NCI-H526 (cell line): Measurements from ENCODE around the gene KRT84.
"Not testable (repeated sequence)": the region's sequence is repeated elsewhere in the genome, so short reads cannot be mapped to it uniquely, and the experiment has no call there.

Experiments
- DNase-seq, 2 experiments: peaks; one replicate each; lab custom pipeline; 2025; lab: John Stamatoyannopoulos, UW

Gene KRT84

GRCh38 chr12:52359621-52360061 lies 25.8 kb downstream of the KRT84 start:
- no peak for DNase-seq

GRCh38 chr12:52358575-52359350 lies 26.7 kb downstream of the KRT84 start:
- peak; percentile 58 to 67 for DNase-seq

- DNase-seq = no peak
Observed at GRCh38 chr12:52356762-52357580, 28.5 kb downstream of the KRT84 start.

GRCh38 chr12:52356031-52356761 lies 29.3 kb downstream of the KRT84 start:
- DNase-seq = no peak

- no peak for DNase-seq
Observed at GRCh38 chr12:52355176-52355575, 30.3 kb downstream of the KRT84 start.

- DNase-seq = no peak
Observed at GRCh38 chr12:52354200-52354599, 31.3 kb downstream of the KRT84 start.

- DNase-seq = no peak
Observed at GRCh38 chr12:52353766-52354165, 31.7 kb downstream of the KRT84 start.

GRCh38 chr12:52352951-52353350 lies 32.5 kb downstream of the KRT84 start:
- DNase-seq = no peak

- DNase-seq = no peak
Observed at GRCh38 chr12:52351196-52352059, 34.0 kb downstream of the KRT84 start.

GRCh38 chr12:52350786-52351185 lies 34.7 kb downstream of the KRT84 start:
- no peak for DNase-seq

- no peak for DNase-seq
Observed at GRCh38 chr12:52350021-52350620, 35.3 kb downstream of the KRT84 start.

- no peak for DNase-seq
Observed at GRCh38 chr12:52349196-52349595, 36.3 kb downstream of the KRT84 start.

- DNase-seq = no peak
Observed at GRCh38 chr12:52347551-52348510, 37.6 kb downstream of the KRT84 start.

- DNase-seq = no peak
Observed at GRCh38 chr12:52347016-52347415, 38.4 kb downstream of the KRT84 start.

- DNase-seq = no peak
Observed at GRCh38 chr12:52346593-52346992, 38.9 kb downstream of the KRT84 start.

GRCh38 chr12:52345041-52345440 lies 40.4 kb downstream of the KRT84 start:
- DNase-seq = not testable (repeated sequence)

- DNase-seq = no peak
Observed at GRCh38 chr12:52344111-52344510, 41.3 kb downstream of the KRT84 start.

- no peak for DNase-seq
Observed at GRCh38 chr12:52343550-52343949, 41.9 kb downstream of the KRT84 start.

GRCh38 chr12:52342781-52343490 lies 42.5 kb downstream of the KRT84 start:
- no peak for DNase-seq
